ENCODE results near the gene SEMA6D.
"Not testable (repeated sequence)": the region's sequence is repeated elsewhere in the genome, so short reads cannot be mapped to it uniquely, and the experiment has no call there.

SEMA6D gene

GRCh38 chr15:47716516-47716915, 789 bp upstream of the SEMA6D start:
- DNase-seq (ENCODE audit: low spot score) = no peak

DNA sequence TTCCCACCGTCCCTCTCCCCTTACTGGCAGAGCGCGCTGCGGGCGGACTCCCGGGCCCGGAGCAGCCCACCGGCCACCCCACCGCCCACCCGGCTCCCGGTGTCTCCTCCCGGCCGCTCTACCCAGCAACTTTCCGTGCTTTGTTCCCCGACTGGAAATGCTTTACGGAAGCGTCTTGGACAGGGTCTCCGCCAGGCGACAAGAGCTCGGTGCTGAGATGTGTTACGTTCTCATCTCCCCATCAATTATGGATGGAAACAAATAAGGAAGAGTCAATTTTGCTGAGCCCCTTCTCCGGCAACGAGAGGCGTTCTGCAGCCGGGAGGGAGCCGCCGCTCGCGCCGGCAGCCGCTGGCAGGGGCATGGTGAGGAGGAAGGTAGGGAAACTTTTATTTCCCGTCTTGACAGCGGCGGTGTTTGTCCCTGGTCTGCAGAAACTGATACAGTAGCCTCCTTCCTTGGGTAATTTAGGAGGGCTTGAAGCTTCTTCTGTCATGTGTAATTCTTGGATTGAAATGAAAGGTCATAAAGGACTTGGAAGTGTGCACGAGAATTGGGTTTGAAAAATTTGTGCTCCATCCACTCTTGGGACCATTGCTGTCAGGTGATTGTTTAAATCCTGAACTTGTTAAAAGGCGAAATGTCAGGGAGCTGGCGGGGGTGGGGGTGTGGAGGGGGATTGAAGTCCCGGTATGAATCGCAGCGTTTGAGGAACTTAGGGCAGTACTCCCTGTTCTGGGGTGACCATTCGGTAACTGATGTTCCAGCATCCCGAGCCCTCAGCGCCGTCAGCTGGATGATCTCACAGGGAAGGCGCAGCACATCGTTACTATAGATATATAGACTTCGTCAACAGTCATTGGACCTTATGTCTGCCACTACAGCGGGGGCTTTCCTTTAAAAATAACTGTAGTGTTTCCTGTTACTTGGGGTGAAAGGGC, 1.5 kb downstream of the SEMA6D start:
- peak; percentile 33 for DNase-seq (ENCODE audit: low spot score)

GRCh38 chr15:47719730-47720129, 2.4 kb downstream of the SEMA6D start:
- no peak for DNase-seq (ENCODE audit: low spot score)

DNA sequence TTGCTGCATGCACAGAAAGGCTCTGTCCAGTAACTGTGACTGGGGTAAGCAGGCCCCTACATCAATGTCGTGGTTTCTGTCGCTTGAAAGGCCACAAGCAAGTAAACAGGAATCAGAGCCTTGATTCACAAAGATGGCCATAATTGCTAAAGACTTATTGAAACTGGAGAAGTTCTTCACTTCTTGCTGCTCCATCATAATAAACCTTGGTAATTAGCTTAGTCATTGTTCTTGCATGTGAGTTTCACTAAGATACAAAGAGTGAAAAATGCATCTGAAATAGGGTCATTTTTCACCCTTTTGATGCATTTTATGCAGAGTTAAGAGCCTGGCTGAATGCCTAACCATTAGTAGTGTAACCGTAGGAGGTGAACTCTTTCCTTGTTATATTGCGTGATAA, 3.2 kb downstream of the SEMA6D start:
- DNase-seq (ENCODE audit: low spot score) = no peak

GRCh38 chr15:47721676-47722075, 4.4 kb downstream of the SEMA6D start:
- DNase-seq (ENCODE audit: low spot score) = no peak

DNA sequence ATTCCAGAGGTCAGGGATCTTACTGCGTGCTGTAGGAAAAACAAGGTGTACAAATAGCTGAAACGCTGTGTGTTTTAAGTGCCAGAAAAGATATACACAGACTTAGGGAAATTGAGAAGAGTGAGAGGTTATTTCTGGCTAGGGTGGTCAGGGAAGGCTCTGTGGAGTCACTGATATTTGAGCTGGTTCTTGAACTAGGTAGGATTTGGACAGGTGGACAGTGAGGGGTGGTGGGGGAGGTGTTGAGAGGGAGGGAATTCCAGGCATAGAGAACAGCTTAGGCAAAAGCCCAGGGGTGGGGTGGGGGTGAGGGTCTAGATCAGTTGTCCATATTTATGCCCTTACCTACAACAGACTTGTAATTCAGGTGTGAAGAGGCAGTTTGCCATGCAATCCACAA, 7.0 kb downstream of the SEMA6D start:
- no peak for DNase-seq (ENCODE audit: low spot score)

- no peak for DNase-seq (ENCODE audit: low spot score)
Observed at GRCh38 chr15:47725051-47725450, 7.7 kb downstream of the SEMA6D start.

DNA sequence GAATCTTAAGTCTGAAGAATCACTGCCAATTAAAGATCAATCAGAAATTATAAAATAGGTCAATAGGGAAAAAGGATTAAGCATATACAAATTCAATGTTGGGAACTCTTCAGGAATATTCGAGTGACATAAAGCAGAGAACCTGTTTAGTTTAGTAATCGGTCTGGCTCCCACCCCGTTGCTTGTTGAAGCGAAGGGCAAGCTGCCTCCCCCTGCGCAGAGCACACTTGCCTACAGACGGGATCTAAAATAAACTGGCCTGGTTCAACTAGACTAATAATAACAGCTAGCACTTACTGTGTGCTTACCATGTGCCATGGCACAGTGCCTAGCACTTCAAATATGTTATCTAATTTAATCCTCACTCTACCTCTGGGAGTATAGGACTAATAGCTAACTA, 8.6 kb downstream of the SEMA6D start:
- DNase-seq (ENCODE audit: low spot score) = no peak

DNA sequence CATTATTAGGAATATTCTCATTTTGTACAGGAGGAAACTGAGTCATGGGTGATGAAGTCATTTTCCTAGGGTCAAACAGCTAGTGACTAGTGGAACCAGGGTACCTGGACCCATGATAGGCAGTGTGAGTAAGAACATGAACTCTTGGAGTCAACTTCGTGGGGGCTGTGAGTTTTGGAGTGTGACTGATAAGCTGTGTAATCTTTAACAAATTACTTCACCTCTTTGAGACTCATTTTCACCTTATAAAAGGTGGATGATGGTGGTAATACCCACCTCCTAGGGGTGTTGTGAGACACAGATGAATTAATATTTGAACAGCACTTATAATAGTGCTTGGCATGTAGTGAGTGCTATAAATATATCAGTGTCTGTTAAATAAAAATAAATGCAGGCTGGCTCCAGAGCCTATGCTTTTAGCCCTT, 9.1 kb downstream of the SEMA6D start:
- DNase-seq (ENCODE audit: low spot score) = no peak

DNA sequence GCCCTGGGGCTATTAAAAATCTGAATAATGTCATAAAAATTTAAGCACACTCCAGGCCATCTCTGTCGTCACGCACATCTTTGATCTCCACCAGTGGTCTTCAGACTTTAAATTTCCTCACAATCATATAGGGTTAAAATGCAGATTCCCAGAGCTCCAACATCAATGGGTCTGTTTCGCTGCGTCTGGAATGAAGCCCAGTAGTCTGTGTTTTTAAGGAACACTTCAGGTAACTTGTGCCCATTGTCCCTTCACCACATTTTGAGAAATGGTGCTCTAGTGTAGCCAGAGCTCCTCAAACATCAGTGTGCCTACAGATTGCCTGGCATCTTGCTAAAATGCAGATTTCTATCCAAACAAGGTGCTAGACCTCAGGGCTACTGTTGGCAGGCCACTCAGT, 9.8 kb downstream of the SEMA6D start:
- no peak for DNase-seq (ENCODE audit: low spot score)

GRCh38 chr15:47727676-47728075, 10.4 kb downstream of the SEMA6D start:
- DNase-seq (ENCODE audit: low spot score) = no peak

- DNase-seq (ENCODE audit: low spot score) = no peak
Observed at GRCh38 chr15:47728426-47728825, 11.1 kb downstream of the SEMA6D start.

DNA sequence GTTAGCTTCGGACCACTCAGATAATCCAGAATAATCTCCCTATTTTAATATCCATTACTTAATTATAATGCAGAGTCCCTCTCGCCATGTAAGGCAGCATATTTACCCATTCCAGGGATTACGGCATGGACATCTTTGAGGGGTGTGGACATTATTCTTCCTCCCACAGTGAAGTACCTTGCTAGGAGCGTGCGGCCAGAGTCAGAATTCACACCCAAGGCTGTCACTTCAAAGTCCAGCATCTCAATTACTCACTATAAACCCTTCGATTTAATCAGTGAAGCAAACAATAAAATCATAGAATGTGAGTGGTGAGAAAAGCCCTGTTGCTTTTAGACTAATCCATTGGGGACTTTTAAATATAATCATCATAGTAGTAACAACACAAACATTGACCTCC, 11.6 kb downstream of the SEMA6D start:
- DNase-seq (ENCODE audit: low spot score) = no peak

DNA sequence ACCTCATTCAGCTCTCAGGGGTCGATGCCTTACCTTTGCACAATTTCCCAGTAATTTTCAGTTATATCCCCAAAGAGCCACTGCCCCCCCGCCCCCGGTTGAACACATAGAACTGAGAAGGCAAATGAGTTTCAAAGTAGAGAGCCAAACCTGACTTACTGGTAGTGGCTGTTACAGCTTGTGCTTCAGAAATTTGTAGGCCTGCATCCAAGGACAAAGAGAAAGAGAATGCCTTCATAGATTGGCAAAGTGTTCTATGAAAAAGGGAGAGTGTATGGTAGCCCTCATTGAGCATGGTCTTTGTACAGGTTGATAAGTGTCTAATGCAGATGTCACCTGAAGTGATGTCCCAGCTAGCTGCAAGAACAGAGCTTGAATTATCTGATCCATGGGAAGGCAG, 13.9 kb downstream of the SEMA6D start:
- DNase-seq (ENCODE audit: low spot score) = no peak

GRCh38 chr15:47732248-47732647, 14.9 kb downstream of the SEMA6D start:
- no peak for DNase-seq (ENCODE audit: low spot score)

- no peak for DNase-seq (ENCODE audit: low spot score)
Observed at GRCh38 chr15:47733085-47733484, 15.8 kb downstream of the SEMA6D start.

DNA sequence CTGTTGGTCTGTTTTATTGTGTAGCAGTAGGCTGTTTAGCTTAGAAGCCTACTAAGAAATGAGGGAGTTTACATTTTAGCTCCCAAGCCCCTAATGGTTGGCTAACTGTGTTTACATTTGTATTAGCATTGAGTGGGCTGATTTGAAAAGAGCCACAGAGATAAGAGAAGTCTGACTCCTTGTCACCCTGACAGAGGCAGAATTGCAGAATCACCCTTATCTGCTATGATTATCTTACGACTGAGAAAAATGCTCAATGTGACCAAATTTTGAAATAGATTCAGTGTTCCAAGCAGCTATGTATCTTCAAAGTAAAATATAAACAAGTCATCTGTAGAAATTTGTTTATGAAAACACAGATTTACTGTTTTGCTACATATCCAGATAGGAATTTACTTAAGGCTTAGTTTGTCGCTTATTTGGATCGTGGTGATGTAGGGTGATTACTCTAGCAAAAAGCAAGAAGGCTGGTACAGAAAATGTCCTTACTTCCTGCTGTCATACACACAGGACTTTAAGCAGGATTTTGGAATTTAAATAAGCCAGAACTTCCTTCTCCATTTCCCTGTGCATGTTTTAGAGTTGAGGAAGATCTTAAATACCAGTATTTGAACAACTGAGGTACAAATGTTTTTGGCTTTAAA, 19.0 kb downstream of the SEMA6D start:
- DNase-seq (ENCODE audit: low spot score) = no peak

- DNase-seq (ENCODE audit: low spot score) = peak; percentile 30
Observed at GRCh38 chr15:47737477-47737876, 20.2 kb downstream of the SEMA6D start.

DNA sequence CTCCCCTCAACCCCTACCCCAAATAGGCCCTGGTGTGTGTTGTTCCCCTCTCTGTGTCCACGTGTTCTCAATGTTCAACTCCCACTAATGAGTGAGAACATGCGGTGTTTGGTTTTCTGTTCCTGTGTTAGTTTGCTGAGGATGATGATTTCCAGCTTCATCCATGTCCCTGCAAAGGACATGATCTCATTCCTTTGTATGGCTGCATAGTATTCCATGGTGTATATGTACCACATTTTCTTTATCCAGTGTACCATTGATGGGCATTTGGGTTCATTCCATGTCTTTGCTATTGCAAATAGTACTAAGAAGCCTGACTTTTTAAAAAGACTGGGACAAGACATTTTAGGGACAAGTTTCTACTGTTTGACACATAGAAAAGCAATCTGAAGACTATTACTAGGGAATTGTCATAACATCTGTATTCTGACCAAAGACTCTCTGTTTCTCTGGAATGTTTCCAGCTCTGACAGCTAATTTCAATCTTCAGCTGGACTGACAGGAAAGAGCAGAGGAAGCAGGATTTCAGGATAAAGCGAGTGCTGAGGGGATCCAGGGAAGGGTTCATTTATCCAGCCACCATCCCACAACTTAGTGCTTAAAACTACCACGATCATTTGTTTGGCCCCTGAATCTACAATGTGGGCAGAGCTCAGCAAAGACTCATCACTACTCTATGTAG, 21.0 kb downstream of the SEMA6D start:
- not testable (repeated sequence) for DNase-seq (ENCODE audit: low spot score)

DNA sequence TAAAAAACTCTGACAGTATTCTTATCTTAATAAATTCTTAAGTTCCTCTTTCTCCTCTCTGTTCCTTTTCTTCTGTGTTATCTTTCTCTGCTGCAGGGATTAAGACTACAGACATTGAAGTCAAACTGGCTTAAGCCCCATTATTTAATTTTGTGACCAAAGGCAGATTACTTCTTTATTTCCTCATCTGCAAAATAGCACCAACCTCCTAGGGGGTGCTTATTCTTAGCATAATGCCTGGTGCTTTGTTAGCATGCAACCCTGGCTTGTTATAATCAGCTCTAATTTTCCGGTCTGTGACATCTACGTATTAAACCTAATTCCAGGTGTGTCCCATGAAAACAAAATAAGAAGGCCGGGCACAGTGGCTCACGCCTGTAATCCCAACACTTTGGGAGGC, 23.8 kb downstream of the SEMA6D start:
- DNase-seq (ENCODE audit: low spot score) = no peak

DNA sequence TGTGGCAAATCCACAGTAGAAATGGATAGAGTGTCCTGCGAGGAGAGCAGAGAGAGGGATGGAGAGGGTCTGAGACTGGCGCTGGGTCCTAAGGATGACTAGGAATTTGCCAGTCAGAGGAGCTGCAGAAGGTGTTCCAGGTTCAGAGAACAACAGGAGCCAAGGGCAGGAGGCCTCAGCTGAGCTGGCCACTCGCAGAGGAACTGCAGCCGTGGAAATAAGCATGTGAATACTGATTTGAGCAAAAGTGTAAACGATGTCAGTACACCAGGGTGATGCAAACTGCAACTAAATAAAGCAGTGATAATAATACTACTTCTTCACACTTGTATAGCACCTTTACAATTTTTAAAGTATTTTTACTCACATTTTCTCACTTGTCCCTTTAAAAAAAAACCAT, 24.6 kb downstream of the SEMA6D start:
- DNase-seq (ENCODE audit: low spot score) = no peak

GRCh38 chr15:47742334-47742733, 25.0 kb downstream of the SEMA6D start:
- no peak for DNase-seq (ENCODE audit: low spot score)

DNA sequence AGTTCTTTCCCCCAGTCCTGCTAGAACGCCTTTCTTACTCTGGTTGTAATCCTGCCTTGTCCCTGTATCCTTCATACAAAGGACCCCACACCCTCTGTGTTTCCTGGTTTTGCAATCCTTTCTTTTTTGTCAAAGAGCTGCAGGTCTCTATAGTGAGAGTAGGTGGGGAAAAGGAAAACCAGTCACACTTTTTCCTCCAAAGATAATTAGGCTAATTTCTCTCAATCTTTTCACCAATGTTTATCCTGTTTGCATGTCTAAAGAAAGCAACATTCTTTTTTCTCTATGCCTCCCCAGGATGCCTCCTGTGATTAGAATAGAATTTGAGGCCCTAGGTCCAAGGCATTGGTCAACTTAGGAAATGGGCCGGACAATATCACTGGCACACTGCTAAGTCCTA, 25.4 kb downstream of the SEMA6D start:
- no peak for DNase-seq (ENCODE audit: low spot score)

All from GM03348 (cell line).